ENCODE measurements around the gene MLXIP. TPM values are rescaled to one million over a fixed set of nuclear protein-coding genes. Genes with fewer than 3 reads are reported as not detected.
A peak's percentile ranks its signal among the peaks of the same experiment; 100 is the strongest.

The MLXIP gene
- total RNA-seq, 1 donor from 2014 or later = 39.8 TPM

- Mint-ChIP-seq H3K9me3 (no peaks in the 10 kb centered on the region), H3K27ac (ENCODE audit: unreplicated experiment) (no peak overlapping the region), H3K4me1 (peaks cover 6% of the 10 kb centered on the region), H3K36me3 (ENCODE audit: low read depth) (no peaks in the 10 kb centered on the region), H3K27me3 (ENCODE audit: low read depth) (no peaks in the 10 kb centered on the region), H3K4me3 (no peak overlapping the region)
- DNase-seq (ENCODE audit: low read depth, low spot score) = no peak
- TF ChIP-seq, protein P1, sequence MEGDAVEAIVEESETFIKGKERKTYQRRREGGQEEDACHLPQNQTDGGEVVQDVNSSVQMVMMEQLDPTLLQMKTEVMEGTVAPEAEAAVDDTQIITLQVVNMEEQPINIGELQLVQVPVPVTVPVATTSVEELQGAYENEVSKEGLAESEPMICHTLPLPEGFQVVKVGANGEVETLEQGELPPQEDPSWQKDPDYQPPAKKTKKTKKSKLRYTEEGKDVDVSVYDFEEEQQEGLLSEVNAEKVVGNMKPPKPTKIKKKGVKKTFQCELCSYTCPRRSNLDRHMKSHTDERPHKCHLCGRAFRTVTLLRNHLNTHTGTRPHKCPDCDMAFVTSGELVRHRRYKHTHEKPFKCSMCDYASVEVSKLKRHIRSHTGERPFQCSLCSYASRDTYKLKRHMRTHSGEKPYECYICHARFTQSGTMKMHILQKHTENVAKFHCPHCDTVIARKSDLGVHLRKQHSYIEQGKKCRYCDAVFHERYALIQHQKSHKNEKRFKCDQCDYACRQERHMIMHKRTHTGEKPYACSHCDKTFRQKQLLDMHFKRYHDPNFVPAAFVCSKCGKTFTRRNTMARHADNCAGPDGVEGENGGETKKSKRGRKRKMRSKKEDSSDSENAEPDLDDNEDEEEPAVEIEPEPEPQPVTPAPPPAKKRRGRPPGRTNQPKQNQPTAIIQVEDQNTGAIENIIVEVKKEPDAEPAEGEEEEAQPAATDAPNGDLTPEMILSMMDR (conservative IDR thresholded peaks at IDR 0.05) = no peak
Measured at GRCh38 chr12:122129131-122129530, 50.6 kb downstream of the MLXIP start.

- H3K27me3 Mint-ChIP-seq (ENCODE audit: low read depth) = no peaks in the 10 kb centered on the region
- no peak for DNase-seq (ENCODE audit: low read depth, low spot score)
- H3K27ac Mint-ChIP-seq (ENCODE audit: unreplicated experiment) = no peak overlapping the region
- no peaks in the 10 kb centered on the region for H3K36me3 Mint-ChIP-seq (ENCODE audit: low read depth)
- peaks cover 6% of the 10 kb centered on the region for H3K4me1 Mint-ChIP-seq
- H3K9me3 Mint-ChIP-seq = no peaks in the 10 kb centered on the region
- TF ChIP-seq, protein P1 (conservative IDR thresholded peaks at IDR 0.05) = no peak
- no peak overlapping the region for H3K4me3 Mint-ChIP-seq
Measured at GRCh38 chr12:122130150-122130549, 51.6 kb downstream of the MLXIP start.

- Mint-ChIP-seq H3K4me3 (no peak overlapping the region), H3K27ac (ENCODE audit: unreplicated experiment) (no peak overlapping the region), H3K36me3 (ENCODE audit: low read depth) (no peaks in the 10 kb centered on the region), H3K4me1 (no peaks in the 10 kb centered on the region), H3K27me3 (ENCODE audit: low read depth) (no peaks in the 10 kb centered on the region), H3K9me3 (no peaks in the 10 kb centered on the region)
- TF ChIP-seq, protein P1 (conservative IDR thresholded peaks at IDR 0.05) = no peak
- no peak for DNase-seq (ENCODE audit: low read depth, low spot score)
Measured at GRCh38 chr12:122133192-122133950, 54.8 kb downstream of the MLXIP start.

GRCh38 chr12:122135437-122136031 lies 57.0 kb downstream of the MLXIP start:
- Mint-ChIP-seq H3K4me1 (no peaks in the 10 kb centered on the region), H3K36me3 (ENCODE audit: low read depth) (peaks cover 1% of the 10 kb centered on the region), H3K9me3 (no peaks in the 10 kb centered on the region), H3K27me3 (ENCODE audit: low read depth) (no peaks in the 10 kb centered on the region), H3K4me3 (no peak overlapping the region), H3K27ac (ENCODE audit: unreplicated experiment) (no peak overlapping the region)
- no peak for DNase-seq (ENCODE audit: low read depth, low spot score)
- TF ChIP-seq, protein P1 (conservative IDR thresholded peaks at IDR 0.05) = no peak

- Mint-ChIP-seq H3K9me3 (no peaks in the 10 kb centered on the region), H3K27me3 (ENCODE audit: low read depth) (no peaks in the 10 kb centered on the region), H3K27ac (ENCODE audit: unreplicated experiment) (no peak overlapping the region), H3K4me3 (no peak overlapping the region), H3K4me1 (no peaks in the 10 kb centered on the region), H3K36me3 (ENCODE audit: low read depth) (peaks cover 12% of the 10 kb centered on the region)
- TF ChIP-seq, protein P1 (conservative IDR thresholded peaks at IDR 0.05) = peak; percentile 42
- no peak for DNase-seq (ENCODE audit: low read depth, low spot score)
Measured at GRCh38 chr12:122137229-122137628, 58.7 kb downstream of the MLXIP start.

All from neural crest cell (in vitro differentiated cells).